Measurements from ENCODE around the gene TWF1. TPM values are rescaled to one million over a fixed set of nuclear protein-coding genes. Genes with fewer than 3 reads are reported as not detected.

TWF1 gene
- total and polyA plus RNA-seq, 9 of the 15 experiments (the other 6 are each of a cell fraction or from before 2014, with no cell fraction given) = 10.3 to 29.4 (median 23.4) TPM

GRCh38 chr12:43758728-43759563 lies 47.2 kb downstream of the TWF1 start, which contains the start of the genes IRAK4 and PUS7L (continued):
- TF ChIP-seq ZNF280B (CRISPR knock-in tag; IDR thresholded peaks at IDR 0.05) = no peak
- no peak for TF ChIP-seq RHOXF2B (CRISPR knock-in tag; conservative IDR thresholded peaks at IDR 0.05)
- TF ChIP-seq GATAD2B (IDR thresholded peaks at IDR 0.05; ENCODE audit: borderline replicate concordance) = peak; percentile 8; the same call in 1 of the 2 replicates
- TF ChIP-seq MLLT1 (IDR thresholded peaks at IDR 0.05) = no peak
- peak; percentile 53 for TF ChIP-seq KDM5B (IDR thresholded peaks at IDR 0.05; ENCODE audit: insufficient replicate concordance, low read depth, low read length)
- TF ChIP-seq ZNF444 (CRISPR knock-in tag; IDR thresholded peaks at IDR 0.05) = no peak
- peak; percentile 31 to 55; a peak in 2 of 4 replicates for TF ChIP-seq FOXK2 (conservative IDR thresholded peaks at IDR 0.05 in 1 of 2, IDR thresholded peaks at IDR 0.05 in 1 of 2; ENCODE audit: low read depth in 2 of 2)
- no peak for TF ChIP-seq STAT5A (IDR thresholded peaks at IDR 0.05; ENCODE audit: borderline replicate concordance, low read length)
- TF ChIP-seq ZBTB11 (CRISPR knock-in tag; IDR thresholded peaks at IDR 0.05) = peak in 1 of 3 experiments; percentile 49; a peak in 1 of 6 replicates
- TF ChIP-seq FOXM1 (IDR thresholded peaks at IDR 0.05; ENCODE audit: low read depth) = no peak
- TF ChIP-seq FOXM1 (CRISPR knock-in tag; IDR thresholded peaks at IDR 0.05; ENCODE audit: low read depth) = 0 out of 2 replicates have a peak, but pooled peaks have one; percentile 43
- TF ChIP-seq NFE2 (IDR thresholded peaks at IDR 0.05; ENCODE audit: low read depth) = no peak
- TF ChIP-seq ZEB2 (IDR thresholded peaks at IDR 0.05) = 0 out of 2 replicates have a peak, but pooled peaks have one; percentile 77
- TF ChIP-seq EGR1 (conservative IDR thresholded peaks at IDR 0.05) = peak; percentile 94
- TF ChIP-seq SIN3B (IDR thresholded peaks at IDR 0.05; ENCODE audit: low read depth) = no peak
- TF ChIP-seq GATA2 (CRISPR knock-in tag; IDR thresholded peaks at IDR 0.05) = no peak
- peak; percentile 79 for TF ChIP-seq CREB3L1 (IDR thresholded peaks at IDR 0.05; ENCODE audit: borderline replicate concordance, low read depth)
- 0 out of 2 replicates have a peak, but pooled peaks have one; percentile 20 for TF ChIP-seq TAF7 (tag; IDR thresholded peaks at IDR 0.05)
- TF ChIP-seq JUND (IDR thresholded peaks at IDR 0.05; ENCODE audit: borderline replicate concordance, low read depth, low read length) = peak; percentile 65
- TF ChIP-seq JUND (tag; IDR thresholded peaks at IDR 0.05; ENCODE audit: borderline replicate concordance, low read depth, low read length) = no peak; the same call in 2 of the 3 replicates
